HG03159 (cell line): ENCODE measurements around the gene SEMA3A.

Experiments used
- ATAC-seq: cut with Tn5 transposase; IDR thresholded peaks from one replicate; pipeline ENCODE4 v1.9.1; 2021; ENCODE audit warnings: mild to moderate bottlenecking, moderate library complexity; ENCODE audit not compliant: unreplicated experiment

The SEMA3A gene

GRCh38 chr7:84113286-84113685, 81.3 kb downstream of the SEMA3A start:
- no peak for ATAC-seq

GRCh38 chr7:84112771-84113170, 81.8 kb downstream of the SEMA3A start:
- ATAC-seq = no peak

GRCh38 chr7:84111842-84112241, 82.7 kb downstream of the SEMA3A start:
- no peak for ATAC-seq

GRCh38 chr7:84110400-84110799, 84.2 kb downstream of the SEMA3A start:
- ATAC-seq = no peak

- no peak for ATAC-seq
Measured at GRCh38 chr7:84108787-84109186, 85.8 kb downstream of the SEMA3A start.

GRCh38 chr7:84108119-84108518, 86.5 kb downstream of the SEMA3A start:
- no peak for ATAC-seq

GRCh38 chr7:84107259-84107658, 87.3 kb downstream of the SEMA3A start:
- no peak for ATAC-seq

- no peak for ATAC-seq
Measured at GRCh38 chr7:84106291-84106690, 88.3 kb downstream of the SEMA3A start.

GRCh38 chr7:84105586-84105985, 89.0 kb downstream of the SEMA3A start:
- no peak for ATAC-seq

- no peak for ATAC-seq
Measured at GRCh38 chr7:84104826-84105225, 89.8 kb downstream of the SEMA3A start.

- ATAC-seq = no peak
Measured at GRCh38 chr7:84102213-84102612, 92.4 kb downstream of the SEMA3A start.

- no peak for ATAC-seq
Measured at GRCh38 chr7:84100866-84101265, 93.7 kb downstream of the SEMA3A start.

GRCh38 chr7:84095971-84096370, 98.6 kb downstream of the SEMA3A start:
- ATAC-seq = no peak

- no peak for ATAC-seq
Measured at GRCh38 chr7:84092207-84092606, 102.4 kb downstream of the SEMA3A start.

- ATAC-seq = no peak
Measured at GRCh38 chr7:84091318-84091717, 103.3 kb downstream of the SEMA3A start.

- ATAC-seq = no peak
Measured at GRCh38 chr7:84088802-84089201, 105.8 kb downstream of the SEMA3A start.

- no peak for ATAC-seq
Measured at GRCh38 chr7:84085998-84086397, 108.6 kb downstream of the SEMA3A start.

- no peak for ATAC-seq
Measured at GRCh38 chr7:84085147-84085546, 109.4 kb downstream of the SEMA3A start.

- no peak for ATAC-seq
Measured at GRCh38 chr7:84083846-84084245, 110.7 kb downstream of the SEMA3A start.

GRCh38 chr7:84081973-84082522, 112.5 kb downstream of the SEMA3A start:
- ATAC-seq = no peak

GRCh38 chr7:84077336-84077735, 117.3 kb downstream of the SEMA3A start:
- no peak for ATAC-seq

- no peak for ATAC-seq
Measured at GRCh38 chr7:84076219-84076618, 118.4 kb downstream of the SEMA3A start.

- no peak for ATAC-seq
Measured at GRCh38 chr7:84073186-84073875, 121.3 kb downstream of the SEMA3A start.
